ENCODE measurements around the gene CPEB2. TPM values are rescaled to one million over a fixed set of nuclear protein-coding genes. Genes with fewer than 3 reads are reported as not detected.

The CPEB2 gene
- 55.6 TPM for total RNA-seq

DNA sequence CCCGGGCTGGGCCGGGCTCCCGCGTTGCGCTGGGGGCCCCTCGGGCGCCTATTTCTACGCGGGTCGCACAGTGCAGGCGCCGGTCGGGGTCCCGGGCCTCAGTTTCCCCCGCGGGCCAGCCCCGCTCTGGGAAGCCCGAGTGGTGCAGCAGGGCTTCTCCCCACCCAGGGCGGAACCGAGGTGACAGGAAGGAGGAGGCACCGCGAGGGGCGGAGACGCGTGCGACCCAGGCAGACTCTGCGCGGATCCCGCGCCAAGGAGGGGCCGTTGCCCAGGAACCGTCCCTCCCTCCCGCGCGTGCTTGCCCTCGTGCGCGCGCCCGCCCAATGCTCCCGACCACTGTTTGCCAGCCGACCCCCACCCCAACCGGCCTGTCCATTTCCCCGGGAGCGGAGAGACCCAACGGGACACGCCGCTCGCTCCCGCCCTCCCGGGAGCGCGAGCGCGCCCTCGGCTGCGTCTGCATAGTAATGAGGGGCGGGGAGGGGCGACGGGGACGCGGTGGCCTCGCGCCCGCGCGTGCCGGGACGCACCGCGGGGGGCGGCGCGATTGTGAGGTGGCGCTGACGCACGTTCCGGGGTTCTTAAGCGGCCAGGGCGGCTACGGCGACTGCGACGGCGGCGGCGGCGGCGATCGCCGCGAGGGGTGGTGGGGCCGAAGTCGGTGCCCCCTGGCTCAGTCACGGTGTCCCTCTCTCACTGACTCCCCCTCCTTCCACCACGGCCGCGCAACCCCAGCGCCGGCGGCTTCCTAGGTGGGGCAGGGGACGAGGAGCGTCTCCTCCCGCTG lies at the start of gene CPEB2:
TSS of gene CPEB2 (plus strand) at position 613 of the 790 bp plus-strand sequence. CDS start 193 bp downstream, outside the sequence.

